NCI-H187 treated with DMSO at 0.1 percent for 48 hours (cell line): Measurements from ENCODE around the gene ITGAL.
A peak's percentile ranks its signal among the peaks of the same experiment; 100 is the strongest.
"Not testable (repeated sequence)": the region's sequence is repeated elsewhere in the genome, so short reads cannot be mapped to it uniquely, and the experiment has no call there.

Source experiments
- DNase-seq: peaks from one replicate; lab custom pipeline; 2025; lab: John Stamatoyannopoulos, UW

The ITGAL gene

GRCh38 chr16:30526137-30526822, 53.7 kb downstream of the ITGAL start, which contains the start of gene ZNF768:
ZNF768 (minus strand) TSS chr16:30526566; CDS start chr16:30526413, 153 bp downstream.
- no peak for DNase-seq

- DNase-seq: peak; percentile 64
Observed at GRCh38 chr16:30526823-30527634, 54.5 kb downstream of the ITGAL start.

DNA sequence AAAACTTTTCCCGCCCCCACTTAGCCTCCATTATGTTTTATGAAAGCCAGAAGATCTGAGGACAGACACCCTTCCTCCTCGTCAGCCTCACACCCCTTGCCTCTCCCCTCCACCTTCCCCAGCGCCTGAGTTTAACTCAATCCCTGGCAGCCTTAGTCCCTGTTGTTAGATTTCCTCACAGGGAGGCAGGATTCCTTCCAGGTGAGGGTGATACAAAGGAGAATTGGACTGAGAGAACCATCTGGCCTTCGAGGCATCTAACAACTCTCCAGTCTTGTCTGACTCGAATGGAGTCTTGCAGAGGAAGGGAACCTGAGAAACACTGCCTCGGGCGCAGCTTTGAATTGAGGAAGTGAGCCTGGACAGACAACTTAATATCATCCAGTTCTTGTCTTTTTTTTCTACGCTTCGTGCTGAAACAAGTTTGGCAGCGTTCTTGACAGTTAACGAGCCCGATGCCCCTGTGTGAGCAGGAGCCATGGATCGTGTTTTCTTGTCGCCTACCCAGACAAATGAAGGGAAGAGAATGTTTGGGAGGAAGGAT, 55.2 kb downstream of the ITGAL start:
- no peak for DNase-seq

- DNase-seq: no peak
Observed at GRCh38 chr16:30528799-30529457, 56.4 kb downstream of the ITGAL start.

GRCh38 chr16:30530163-30531037, 57.9 kb downstream of the ITGAL start:
- DNase-seq: no peak

DNA sequence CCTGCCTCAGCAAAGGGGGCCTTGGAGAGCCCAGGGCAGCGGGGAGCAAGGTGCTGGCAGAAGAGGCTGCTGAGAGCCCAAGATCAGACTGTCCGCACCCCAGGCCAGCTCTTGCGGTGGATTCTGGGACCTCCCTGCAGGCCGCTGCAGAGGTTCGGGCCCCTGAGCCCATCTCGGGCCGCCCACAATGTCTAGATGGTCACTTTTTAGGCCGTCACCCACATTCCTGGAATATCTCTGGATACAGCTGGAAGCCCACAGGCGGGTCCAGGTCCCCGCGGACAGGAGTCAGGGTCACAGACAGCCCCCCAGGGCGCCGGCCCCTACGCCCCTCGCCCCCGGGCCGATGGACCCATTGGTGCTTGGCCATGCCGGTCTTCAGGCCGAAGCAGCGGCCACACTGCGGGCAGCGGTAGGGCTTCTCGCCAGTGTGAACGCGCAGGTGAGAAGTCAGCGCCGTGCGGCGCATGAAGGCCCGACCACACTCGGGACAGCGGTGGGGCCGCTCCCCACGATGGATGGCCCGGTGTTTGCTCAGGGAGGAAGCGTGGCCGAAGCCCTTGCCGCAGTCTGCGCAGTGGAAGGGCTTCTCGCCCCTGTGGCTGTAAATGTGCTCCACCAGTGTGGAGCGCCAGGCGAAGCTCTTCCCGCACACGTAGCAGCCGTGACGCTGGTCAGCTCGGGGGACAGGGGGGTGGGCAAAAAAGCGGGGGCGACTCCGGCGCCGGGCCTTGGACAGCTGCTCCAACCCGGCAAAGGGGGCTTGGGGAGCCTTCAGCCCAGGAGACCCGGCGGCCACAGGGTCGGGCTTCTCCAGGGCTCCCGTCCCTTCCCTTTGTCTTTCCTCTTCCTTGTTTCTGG, 60.0 kb downstream of the ITGAL start:
- DNase-seq: no peak

DNA sequence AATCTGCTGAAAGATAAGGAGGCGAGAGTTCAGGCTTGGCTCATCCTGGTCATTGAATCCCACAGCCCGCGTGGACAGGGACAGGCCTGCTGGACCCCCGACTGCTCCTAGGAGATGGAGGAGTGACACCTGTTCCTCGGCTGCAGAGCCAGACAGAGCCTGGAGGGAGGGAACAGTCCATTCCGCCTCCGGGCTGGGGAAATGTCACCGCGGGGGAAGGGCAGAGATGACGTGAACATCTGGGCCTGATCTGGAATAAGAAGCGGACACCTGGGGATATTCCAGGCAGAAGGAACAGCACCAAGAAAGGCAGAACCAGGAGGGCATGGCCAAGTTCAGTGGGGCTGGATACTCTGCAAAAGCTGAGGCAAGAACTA, 60.6 kb downstream of the ITGAL start:
- DNase-seq: no peak

GRCh38 chr16:30533748-30534367, 61.3 kb downstream of the ITGAL start:
- DNase-seq: no peak

GRCh38 chr16:30534368-30535105, 62.0 kb downstream of the ITGAL start, which contains the start of gene ZNF747:
ZNF747 (minus strand) TSS chr16:30534858; CDS start chr16:30534679, 179 bp downstream.
- DNase-seq: peak; percentile 16

DNA sequence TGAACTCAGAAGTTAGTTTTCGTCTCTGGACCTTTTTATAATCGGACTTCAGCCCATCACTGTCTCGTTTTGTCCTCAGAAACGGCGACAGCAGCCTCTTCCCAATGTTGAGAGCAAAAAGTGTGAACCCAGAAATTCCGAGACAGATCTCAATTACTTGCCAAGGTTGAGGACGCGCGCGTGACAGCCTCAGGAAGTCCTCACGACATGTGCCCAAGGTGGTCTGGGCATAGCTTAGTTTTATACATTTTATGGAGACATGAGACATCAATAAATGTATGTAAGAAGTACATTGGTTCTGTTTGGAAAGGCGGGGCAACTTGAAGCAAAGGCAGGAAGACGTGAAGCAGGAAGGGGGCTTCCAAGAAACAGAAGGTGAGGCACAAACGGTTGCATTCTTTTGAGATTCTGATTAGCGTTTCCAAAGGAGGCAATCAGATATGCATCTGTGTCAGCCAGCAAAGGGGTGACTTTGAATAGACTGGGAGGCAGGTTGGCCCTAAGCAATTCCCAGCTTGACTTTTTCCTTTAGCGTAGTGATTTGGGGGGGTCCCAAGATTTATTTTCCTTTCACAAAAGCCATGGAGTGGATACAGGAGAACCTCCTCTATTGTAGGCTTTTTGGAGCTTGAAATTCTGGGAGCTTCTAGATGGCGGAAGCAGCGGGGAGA, 62.7 kb downstream of the ITGAL start:
- DNase-seq: no peak

GRCh38 chr16:30535777-30536190, 63.2 kb downstream of the ITGAL start:
- no peak for DNase-seq

DNA sequence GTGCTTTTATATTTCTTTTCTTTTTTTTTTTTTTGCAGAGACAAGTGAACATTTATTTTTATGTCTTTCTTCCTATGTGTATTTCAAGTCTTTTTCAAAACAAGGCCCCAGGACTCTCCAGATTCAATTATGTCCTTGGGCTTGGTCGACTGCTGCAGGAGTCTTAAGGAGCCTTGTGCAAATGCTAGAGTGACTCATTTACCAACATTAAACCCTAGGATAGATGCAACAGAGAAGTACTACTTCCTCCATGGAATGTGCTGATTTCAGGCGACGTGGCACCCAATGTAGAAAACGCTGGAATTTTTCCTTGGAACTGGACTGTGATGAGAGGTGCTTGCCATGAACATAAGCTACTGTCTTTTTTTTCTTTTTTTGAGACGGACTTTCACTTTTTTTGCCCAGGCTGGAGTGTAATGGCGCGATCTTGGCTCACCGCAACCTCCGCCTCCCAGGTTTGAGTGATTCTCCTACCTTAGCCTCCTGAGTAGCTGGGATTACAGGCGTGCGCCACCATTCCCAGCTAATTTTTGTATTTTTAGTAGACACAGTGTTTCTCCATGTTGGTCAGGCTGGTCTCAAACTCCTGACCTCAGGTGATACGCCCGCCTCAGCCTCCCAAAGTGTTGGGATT, 64.0 kb downstream of the ITGAL start:
- not testable (repeated sequence) for DNase-seq

DNA sequence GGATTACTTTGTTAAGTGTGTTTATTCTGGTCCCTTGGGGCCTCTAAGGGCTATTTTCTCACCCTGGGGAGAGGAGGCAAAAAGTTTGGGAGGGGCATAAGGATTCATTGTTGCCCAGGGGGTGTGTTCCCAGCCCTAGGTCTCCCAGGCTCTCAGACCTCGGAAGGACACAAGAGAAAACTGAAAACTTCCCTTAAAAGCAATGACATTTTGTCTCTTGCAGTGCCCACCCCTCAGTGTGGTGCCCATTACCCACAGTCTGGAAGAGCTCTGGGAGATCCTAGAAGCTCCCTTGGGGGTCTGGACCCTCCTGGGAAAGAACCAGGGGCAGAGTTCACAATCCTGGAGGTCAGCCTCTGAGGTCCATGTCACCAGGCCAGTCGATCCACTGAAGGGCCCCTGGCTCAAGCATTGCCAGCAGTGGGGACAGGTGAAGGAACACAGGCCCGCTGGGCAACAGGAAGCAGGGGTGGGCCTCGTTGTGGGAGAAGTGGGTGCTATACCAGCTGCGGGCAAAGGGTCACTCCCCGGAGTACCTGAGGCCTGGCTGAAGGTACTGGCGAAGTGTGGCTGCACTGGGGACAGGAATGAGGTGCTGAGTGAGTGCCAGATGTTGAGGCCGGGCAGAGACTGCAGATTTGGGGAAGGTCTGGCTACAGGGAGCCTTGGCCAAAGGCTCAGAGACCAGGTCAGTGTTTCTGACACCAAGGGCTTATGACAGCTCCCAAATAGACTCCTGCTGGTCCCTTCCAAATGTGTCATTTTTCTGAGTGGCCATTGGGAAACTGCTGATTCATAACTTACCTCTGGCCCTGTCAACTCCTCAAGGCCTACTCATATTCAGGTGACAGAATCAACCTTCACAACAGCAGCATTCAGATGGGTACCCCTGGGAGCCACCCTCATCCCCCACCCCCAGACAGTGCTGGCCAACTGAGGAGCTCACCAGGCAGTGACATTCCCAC, 66.7 kb downstream of the ITGAL start:
- DNase-seq: no peak

DNA sequence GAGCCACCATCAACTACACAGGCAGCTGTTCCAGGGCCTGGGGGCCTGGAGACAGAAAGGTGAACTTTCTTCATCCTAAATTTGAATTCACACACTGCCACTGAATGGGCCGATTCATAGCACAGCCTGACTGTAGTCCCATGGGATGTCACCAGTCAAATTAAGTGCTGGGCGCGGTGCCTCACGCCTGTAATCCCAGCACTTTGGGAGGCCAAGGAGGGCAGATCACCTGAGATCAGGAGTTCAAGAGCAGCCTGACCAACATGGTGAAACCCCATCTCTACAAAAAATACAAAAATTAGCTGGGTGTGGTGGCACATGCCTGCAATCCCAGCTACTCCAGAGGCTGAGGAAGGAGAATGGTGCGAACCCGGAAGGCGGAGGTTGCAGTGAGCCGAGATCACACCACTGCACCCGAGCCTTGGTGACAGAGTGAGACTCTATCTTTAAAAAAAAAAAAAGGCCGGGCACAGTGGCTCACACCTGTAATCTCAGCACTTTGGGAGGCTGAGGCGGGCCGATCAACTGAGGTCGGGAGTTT, 67.5 kb downstream of the ITGAL start:
- DNase-seq: not testable (repeated sequence)

DNA sequence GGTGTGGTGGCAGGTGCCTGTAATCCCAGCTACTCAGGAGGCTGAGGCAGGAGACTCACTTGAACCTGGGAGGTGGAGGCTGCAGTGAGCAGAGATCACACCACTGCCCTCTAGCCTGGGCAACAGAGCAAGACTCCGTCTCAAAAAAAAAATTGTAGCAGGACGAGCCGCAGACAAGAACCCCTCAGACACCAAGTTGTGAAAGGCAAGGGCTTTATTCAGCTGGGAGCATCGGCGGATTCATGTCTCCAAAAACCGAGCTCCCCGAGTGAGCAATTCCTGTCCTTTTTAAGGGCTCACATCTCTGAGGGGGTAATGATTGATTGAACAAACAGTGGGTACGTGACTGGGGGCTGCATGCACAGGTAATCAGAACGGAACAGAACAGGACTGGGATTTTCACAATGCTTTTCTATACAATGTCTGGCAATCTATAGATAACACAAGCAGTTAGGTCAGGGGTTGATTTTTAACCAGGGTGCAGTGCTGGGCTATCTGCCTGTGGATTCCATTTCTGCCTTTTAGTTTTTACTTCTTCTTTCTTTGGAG, 68.4 kb downstream of the ITGAL start:
- not testable (repeated sequence) for DNase-seq
